Measurements from ENCODE around the gene MAPK14. TPM values are rescaled to one million over a fixed set of nuclear protein-coding genes. Genes with fewer than 3 reads are reported as not detected.

Gene MAPK14
- total and polyA plus RNA-seq, 9 of the 15 experiments (the other 6 are each of a cell fraction or from before 2014, with no cell fraction given) = 8.8 to 62.7 (median 35.5) TPM

- TF ChIP-seq ZBTB11 (CRISPR knock-in tag; IDR thresholded peaks at IDR 0.05) = no peak
Measured at GRCh38 chr6:36053878-36054277, 26.3 kb downstream of the MAPK14 start (continued).

GRCh38 chr6:36054415-36054814 lies 26.8 kb downstream of the MAPK14 start:
- no peak overlapping the region for H2AFZ ChIP-seq (ENCODE audit: low read depth, low read length)
- ATAC-seq = no peak
- H3K79me2 ChIP-seq (ENCODE audit: control insufficient read depth, insufficient read depth, low read length) = peaks cover 28% of the 10 kb centered on the region; the same call in 2 of the 3 replicates
- intact Hi-C loops (cut with micrococcal nuclease) = no loop called here
- in situ Hi-C loops (cut with MboI) = no loop called here
- no peak overlapping the region for H3K4me2 ChIP-seq (ENCODE audit: insufficient read depth, low read length)
- no peak overlapping the region for H3K27ac ChIP-seq (ENCODE audit: extremely low read depth, low read depth, low read length)
- CTCF ChIA-PET (ENCODE audit: low intra/inter-chr PET ratio) = no interaction called here
- no peaks in the 10 kb centered on the region for H3K27me3 ChIP-seq (ENCODE audit: control insufficient read depth in 2 of 2, insufficient read depth in 2 of 2, low read length in 2 of 2)
- FAIRE-seq = no peak
- no peak overlapping the region for H3K4me3 ChIP-seq
- 78% methylated on average over 2 of the region's 2 CpGs for WGBS (ENCODE audit: insufficient coverage, low coverage, missing lambda C conversion rate)
- H4K20me1 ChIP-seq (replicated peaks; ENCODE audit: control insufficient read depth, insufficient read depth, low read length) = 0 out of 2 replicates have a peak, but pooled peaks cover 7% of the 10 kb centered on the region
- no peaks in the 10 kb centered on the region for H3K9me1 ChIP-seq (ENCODE audit: control insufficient read depth, insufficient read depth, low read length)
- no peak for DNase-seq (ENCODE audit: extremely low read depth in 1 of 4, low spot score in 3 of 4)
- peaks cover 34% of the 10 kb centered on the region; the same call in 2 of the 3 replicates for H3K36me3 ChIP-seq (ENCODE audit: control insufficient read depth, insufficient read depth, low read length)
- H3K9ac ChIP-seq (ENCODE audit: insufficient read depth in 1 of 2, low read depth in 2 of 2, low read length in 2 of 2) = no peak overlapping the region
- H3K4me1 ChIP-seq (replicated peaks in 1 of 2; ENCODE audit: control insufficient read depth in 2 of 2, insufficient read depth in 2 of 2, low read length in 2 of 2) = peaks cover 0 to 4% of the 10 kb centered on the region in 2 experiments; a peak in 1 of 5 replicates
- BruUV-seq (replicated peaks) = no TSS peak
- no peaks in the 10 kb centered on the region for H3K9me3 ChIP-seq (replicated peaks; ENCODE audit: control insufficient read depth, insufficient read depth, low read depth, low read length)
- POLR2A ChIA-PET = no interaction called here
- TF ChIP-seq EHMT2 (IDR thresholded peaks at IDR 0.05) = no peak
- no peak for TF ChIP-seq YBX1 (IDR thresholded peaks at IDR 0.05)
- TF ChIP-seq L3MBTL2 (IDR thresholded peaks at IDR 0.05) = no peak
- TF ChIP-seq SIN3B (IDR thresholded peaks at IDR 0.05; ENCODE audit: low read depth) = no peak
- no peak for TF ChIP-seq ZFP30 (CRISPR knock-in tag; IDR thresholded peaks at IDR 0.05; ENCODE audit: borderline replicate concordance)
- TF ChIP-seq TAF9B (IDR thresholded peaks at IDR 0.05; ENCODE audit: partially characterized antibody) = no peak
- TF ChIP-seq, protein P1, sequence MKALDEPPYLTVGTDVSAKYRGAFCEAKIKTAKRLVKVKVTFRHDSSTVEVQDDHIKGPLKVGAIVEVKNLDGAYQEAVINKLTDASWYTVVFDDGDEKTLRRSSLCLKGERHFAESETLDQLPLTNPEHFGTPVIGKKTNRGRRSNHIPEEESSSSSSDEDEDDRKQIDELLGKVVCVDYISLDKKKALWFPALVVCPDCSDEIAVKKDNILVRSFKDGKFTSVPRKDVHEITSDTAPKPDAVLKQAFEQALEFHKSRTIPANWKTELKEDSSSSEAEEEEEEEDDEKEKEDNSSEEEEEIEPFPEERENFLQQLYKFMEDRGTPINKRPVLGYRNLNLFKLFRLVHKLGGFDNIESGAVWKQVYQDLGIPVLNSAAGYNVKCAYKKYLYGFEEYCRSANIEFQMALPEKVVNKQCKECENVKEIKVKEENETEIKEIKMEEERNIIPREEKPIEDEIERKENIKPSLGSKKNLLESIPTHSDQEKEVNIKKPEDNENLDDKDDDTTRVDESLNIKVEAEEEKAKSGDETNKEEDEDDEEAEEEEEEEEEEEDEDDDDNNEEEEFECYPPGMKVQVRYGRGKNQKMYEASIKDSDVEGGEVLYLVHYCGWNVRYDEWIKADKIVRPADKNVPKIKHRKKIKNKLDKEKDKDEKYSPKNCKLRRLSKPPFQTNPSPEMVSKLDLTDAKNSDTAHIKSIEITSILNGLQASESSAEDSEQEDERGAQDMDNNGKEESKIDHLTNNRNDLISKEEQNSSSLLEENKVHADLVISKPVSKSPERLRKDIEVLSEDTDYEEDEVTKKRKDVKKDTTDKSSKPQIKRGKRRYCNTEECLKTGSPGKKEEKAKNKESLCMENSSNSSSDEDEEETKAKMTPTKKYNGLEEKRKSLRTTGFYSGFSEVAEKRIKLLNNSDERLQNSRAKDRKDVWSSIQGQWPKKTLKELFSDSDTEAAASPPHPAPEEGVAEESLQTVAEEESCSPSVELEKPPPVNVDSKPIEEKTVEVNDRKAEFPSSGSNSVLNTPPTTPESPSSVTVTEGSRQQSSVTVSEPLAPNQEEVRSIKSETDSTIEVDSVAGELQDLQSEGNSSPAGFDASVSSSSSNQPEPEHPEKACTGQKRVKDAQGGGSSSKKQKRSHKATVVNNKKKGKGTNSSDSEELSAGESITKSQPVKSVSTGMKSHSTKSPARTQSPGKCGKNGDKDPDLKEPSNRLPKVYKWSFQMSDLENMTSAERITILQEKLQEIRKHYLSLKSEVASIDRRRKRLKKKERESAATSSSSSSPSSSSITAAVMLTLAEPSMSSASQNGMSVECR (CRISPR knock-in tag; IDR thresholded peaks at IDR 0.05) = no peak
- TF ChIP-seq FOXK1 (CRISPR knock-in tag; IDR thresholded peaks at IDR 0.05; ENCODE audit: borderline replicate concordance) = no peak
- no peak for TF ChIP-seq EZH2 (IDR thresholded peaks at IDR 0.05; ENCODE audit: borderline replicate concordance, low read depth, low read length)
- TF ChIP-seq DDX20 (tag; IDR thresholded peaks at IDR 0.05; ENCODE audit: low read depth) = no peak
- no peak for TF ChIP-seq HEY1 (CRISPR knock-in tag; IDR thresholded peaks at IDR 0.05; ENCODE audit: borderline replicate concordance)
- no peak for TF ChIP-seq HLTF (IDR thresholded peaks at IDR 0.05)
